Epithelial cell of prostate (primary cell): ENCODE measurements around the gene EFHD2.
"Not testable (repeated sequence)": the region's sequence is repeated elsewhere in the genome, so short reads cannot be mapped to it uniquely, and the experiment has no call there.

Experiments used
- DNase-seq: peaks from one replicate; pipeline ENCODE4 v3.0.0-alpha.2; 2011; ENCODE audit warnings: low read depth, low spot score
- H3K27ac ChIP-seq: fragments of 450-650 bp; 2 replicates; pipeline ENCODE4 v1.5.1; 2017; ENCODE audit warnings: mild to moderate bottlenecking

The EFHD2 gene

GRCh38 chr1:15448877-15449462, 39.3 kb downstream of the EFHD2 start:
- H3K27ac ChIP-seq = no peak overlapping the region
- no peak for DNase-seq

GRCh38 chr1:15449567-15449966, 39.9 kb downstream of the EFHD2 start:
- H3K27ac ChIP-seq = no peak overlapping the region
- DNase-seq = no peak

- no peak for DNase-seq
- H3K27ac ChIP-seq = no peak overlapping the region
These were observed 41.5 kb downstream of the EFHD2 start for GRCh38 chr1:15451014-15451722.

DNA sequence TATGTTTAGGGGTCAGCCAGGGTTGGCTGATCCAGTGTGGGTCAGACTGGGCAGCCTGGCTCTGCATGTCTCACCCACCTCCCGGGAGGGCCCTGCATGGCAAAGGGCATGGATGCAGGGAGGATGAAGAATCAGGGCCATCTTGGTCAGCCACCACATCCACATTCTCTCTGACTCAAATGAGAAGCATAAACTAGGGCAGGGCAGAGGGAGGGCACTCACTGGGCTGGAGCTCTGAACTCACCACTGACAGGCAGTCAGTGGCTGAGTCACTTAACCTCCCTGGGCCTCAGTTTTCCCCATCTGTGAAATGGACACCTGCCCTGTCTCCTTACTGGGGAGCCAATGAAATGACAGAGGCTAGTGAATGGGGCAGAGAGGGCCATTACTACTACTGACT, 42.5 kb downstream of the EFHD2 start:
- H3K27ac ChIP-seq = no peak overlapping the region
- DNase-seq = no peak

DNA sequence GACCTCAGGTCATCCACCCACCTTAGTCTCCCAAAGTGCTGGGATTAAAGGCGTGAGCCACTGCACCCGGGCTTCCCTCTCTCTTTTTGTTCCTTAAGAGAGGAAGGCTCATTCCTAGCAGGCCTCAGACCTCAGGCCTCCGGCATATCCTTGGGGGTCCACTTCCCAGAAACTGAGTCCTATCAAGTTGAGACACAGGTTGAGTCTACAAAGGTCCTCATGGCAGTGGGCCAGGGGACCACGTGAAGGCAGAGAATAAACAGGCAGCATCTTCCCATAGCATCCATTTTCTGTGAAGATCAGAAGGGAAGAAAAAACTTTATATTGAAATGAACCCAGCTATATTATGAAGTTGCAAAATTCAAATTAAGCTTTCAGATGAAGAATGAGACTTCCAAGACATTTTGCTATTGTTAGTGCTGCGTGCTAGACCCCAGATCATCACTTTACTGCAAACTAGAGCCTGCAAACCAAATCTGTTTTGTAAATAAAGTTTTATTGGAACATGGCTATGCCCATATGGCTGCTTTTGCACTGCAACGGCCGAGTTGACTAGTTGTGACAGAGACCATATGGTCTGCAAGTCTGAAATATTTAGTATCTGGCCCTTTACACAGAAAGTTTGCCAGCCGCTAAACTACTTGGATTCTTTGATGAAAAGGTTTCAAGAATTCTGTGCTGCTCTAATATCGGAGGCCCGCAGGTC, 43.3 kb downstream of the EFHD2 start:
- no peak overlapping the region for H3K27ac ChIP-seq
- DNase-seq = no peak

DNA sequence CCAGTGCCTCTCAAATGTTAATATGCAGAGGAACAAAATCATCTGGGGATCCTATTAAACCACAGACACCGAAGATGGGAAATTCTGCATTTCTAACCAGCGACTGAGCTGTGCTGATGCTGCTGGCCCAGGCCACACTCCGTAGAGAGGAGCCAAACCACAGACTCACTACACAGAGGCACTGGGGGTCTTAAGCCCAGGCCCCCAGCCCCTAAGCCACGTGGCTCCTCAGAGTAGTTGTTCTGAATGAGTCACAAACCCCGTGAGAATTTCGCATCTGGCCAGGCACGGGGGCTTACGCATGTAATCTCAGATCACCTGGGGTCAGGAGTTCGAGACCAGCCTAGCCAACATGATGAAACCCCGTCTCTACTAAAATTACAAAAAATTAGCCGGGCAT, 44.0 kb downstream of the EFHD2 start:
- no peak overlapping the region for H3K27ac ChIP-seq

DNA sequence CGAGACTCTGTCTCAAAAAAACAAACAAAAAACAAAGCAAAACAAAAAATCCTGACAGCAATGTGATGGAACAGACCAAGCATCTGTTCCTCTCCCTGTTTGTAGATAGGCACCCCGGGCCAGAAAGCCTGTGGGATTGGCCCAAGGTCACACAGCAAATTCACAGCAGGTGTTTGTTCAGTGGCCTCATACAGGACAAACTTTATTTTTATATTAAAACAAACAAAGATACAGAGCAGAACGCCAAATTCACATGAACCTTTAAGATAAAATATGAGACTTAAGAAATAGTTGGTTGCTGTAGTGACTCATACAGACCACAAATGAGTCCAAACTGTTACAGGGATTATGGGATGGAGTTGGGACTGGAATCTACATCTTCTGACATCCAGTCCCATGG, 44.6 kb downstream of the EFHD2 start:
- no peak overlapping the region for H3K27ac ChIP-seq
- DNase-seq = no peak

More for the DNA sequence above, 44.0 kb downstream of the EFHD2 start:
- no peak for DNase-seq

- no peak overlapping the region for H3K27ac ChIP-seq
- DNase-seq = no peak
These were observed 45.8 kb downstream of the EFHD2 start for GRCh38 chr1:15455522-15455921.

DNA sequence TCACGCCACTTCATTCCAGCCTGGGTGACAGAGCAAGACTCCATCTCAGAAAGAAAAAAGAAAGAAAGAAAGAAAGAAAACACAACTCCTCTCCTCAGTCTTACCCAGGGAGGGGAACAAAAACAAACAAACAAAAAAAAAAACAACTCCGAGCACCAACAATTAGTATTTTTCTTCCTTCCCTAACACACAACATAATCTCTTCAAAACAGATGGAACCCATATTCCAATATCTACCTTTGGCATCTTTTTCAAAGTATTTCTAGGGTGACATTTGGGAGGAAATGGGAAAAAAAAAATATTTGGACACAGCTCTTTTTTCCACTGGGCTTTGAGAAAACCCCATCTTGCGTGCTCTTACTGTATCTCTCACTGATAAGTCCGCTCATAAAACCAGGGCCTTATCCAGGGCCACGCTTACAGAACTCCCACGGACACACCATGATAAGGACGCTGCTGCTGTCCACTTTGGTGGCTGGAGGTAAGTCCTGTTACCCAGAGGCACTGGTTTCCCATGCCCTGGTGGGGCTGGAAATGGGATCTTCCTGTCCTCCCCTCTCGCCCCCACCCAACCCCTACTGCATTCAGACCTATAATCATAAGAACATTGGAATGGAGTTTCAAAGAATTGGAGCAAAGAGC, 46.7 kb downstream of the EFHD2 start, which contains the start of gene CELA2A:
Gene CELA2A, plus strand, starts transcription at position 420 of the 642 bp plus-strand sequence. Its CDS starts 22 bp downstream, at position 442.
- DNase-seq = no peak

GRCh38 chr1:15457585-15457984, 47.9 kb downstream of the EFHD2 start:
- DNase-seq = no peak
- H3K27ac ChIP-seq = no peak overlapping the region

More for the DNA sequence above, 46.7 kb downstream of the EFHD2 start, which contains the start of gene CELA2A:
- no peak within 1 kb of the TSS for H3K27ac ChIP-seq

GRCh38 chr1:15458388-15458787, 48.7 kb downstream of the EFHD2 start:
- not testable (repeated sequence) for DNase-seq, H3K27ac ChIP-seq

GRCh38 chr1:15459771-15460707, 50.4 kb downstream of the EFHD2 start:
- H3K27ac ChIP-seq = no peak overlapping the region
- DNase-seq = no peak

- no peak overlapping the region for H3K27ac ChIP-seq
- DNase-seq = no peak
These were observed 51.0 kb downstream of the EFHD2 start for GRCh38 chr1:15460708-15461095.

GRCh38 chr1:15463064-15463800, 53.5 kb downstream of the EFHD2 start:
- not testable (repeated sequence) for DNase-seq, H3K27ac ChIP-seq

- H3K27ac ChIP-seq, DNase-seq: not testable (repeated sequence)
These were observed 54.2 kb downstream of the EFHD2 start for GRCh38 chr1:15463926-15464322.

DNA sequence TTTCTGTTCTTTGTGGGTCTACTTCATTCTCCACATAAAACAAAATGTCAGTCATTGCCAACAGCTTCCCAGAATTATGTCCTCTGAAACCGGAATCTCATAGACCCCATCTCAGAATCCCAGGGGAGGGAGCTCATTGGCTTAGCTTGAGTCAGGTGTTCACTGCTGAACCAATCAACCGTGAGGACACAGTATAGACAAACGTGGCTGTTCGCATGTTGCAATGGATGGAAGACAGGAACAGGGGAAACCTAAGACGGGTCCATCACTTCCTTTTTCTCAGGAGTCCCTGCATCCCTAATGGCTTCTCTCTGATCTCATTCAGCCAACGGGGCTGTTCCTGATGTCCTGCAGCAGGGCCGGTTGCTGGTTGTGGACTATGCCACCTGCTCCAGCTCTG, 56.0 kb downstream of the EFHD2 start:
- no peak overlapping the region for H3K27ac ChIP-seq
- no peak for DNase-seq

- not testable (repeated sequence) for H3K27ac ChIP-seq, DNase-seq
These were observed 57.4 kb downstream of the EFHD2 start for GRCh38 chr1:15466955-15467625.

DNA sequence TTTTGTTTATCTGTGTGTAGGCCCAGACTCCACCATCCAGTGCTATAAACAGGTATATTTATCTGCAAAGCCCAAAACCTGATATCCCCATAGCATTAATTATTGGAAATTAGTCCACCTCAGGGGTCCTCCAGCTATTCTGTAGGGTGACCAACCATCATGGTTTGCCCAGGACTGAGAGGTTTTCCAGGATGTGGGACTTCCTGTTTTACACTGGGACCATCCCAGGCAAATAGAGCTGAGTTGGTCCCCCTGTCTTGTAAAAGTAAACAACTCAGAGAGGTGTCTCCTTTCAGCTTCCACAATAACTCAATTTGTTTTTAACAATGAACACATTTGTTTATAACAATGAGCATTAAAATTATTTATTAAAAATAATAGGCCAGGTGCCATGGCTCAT, 58.5 kb downstream of the EFHD2 start:
- H3K27ac ChIP-seq = no peak overlapping the region
- DNase-seq = no peak

DNA sequence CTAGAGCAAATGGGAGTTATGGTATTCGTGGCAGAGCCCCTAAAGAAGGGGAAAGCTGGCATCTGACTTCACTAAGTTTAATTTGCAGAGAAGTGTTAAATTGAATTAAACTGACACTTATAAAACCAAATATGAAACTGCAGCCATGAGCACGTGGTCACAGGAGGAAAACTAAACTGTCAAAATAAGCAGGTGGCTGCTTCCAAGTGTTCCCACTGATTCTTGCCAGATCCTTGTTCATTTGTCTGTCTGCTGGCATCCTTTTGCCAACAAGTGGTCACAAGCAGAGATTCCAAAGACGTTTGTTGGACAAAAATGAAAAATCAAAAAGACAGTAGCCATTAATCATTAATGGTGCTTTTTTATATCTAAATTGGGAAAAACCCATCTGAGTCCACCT, 59.7 kb downstream of the EFHD2 start:
- H3K27ac ChIP-seq = no peak overlapping the region
- DNase-seq = no peak
